K562 (cell line): ENCODE data around the gene LYSMD1. TPM values are rescaled to one million over a fixed set of nuclear protein-coding genes. Genes with fewer than 3 reads are reported as not detected.

Source experiments
- EP300 ChIP-seq: IDR thresholded peaks from 2 replicates; pipeline ENCODE4 v1.6.1; 2012; ENCODE audit warnings: low read length, improper control_type of control experiment
- HDAC6 ChIP-seq: IDR thresholded peaks from 2 replicates; pipeline ENCODE4 v1.6.1; 2012; ENCODE audit warnings: low read depth, mild to moderate bottlenecking, control low read depth, inconsistent platforms, low read length, moderate library complexity
- MBD1 ChIP-seq: fragments of 250-450 bp; sonication (Bioruptor Pico); IDR thresholded peaks from 2 replicates; pipeline ENCODE4 v1.8.0; 2022; ENCODE audit warnings: inconsistent platforms
- NKRF ChIP-seq: fragments of 450-650 bp; IDR thresholded peaks from 2 replicates; pipeline ENCODE4 v1.6.1; 2016; ENCODE audit warnings: borderline replicate concordance
- TBP ChIP-seq: optimal IDR thresholded peaks from 2 replicates; pipeline ENCODE3; 2011; ENCODE audit warnings: low read depth, low read length, improper control_type of control experiment
- ZBTB7A ChIP-seq: IDR thresholded peaks from 2 replicates; pipeline ENCODE4 v1.6.1; 2011; ENCODE audit warnings: low read depth, mild to moderate bottlenecking, low read length, moderate library complexity, borderline replicate concordance; ENCODE audit not compliant: control insufficient read depth
- polyA plus RNA-seq, 8 experiments: library from polyadenylated mRNA; depleted of rRNA in 4 of 8; stranded (reverse) in 5 of 8; unstranded in 3 of 8; fragments of >200 nt; fragmentation: Nextera tagmentation in 2 of 8; fragmentation: Illumina TruSeq in 1 of 8; extraction: Ambion mirVana in 2 of 8; extraction: Trizol in 1 of 8; gene quantifications; 2 replicates each; pipeline versions ENCODE4 v1.2.1 to v1.2.3, GENCODE V29; 2011 to 2014; ENCODE audit warnings: inconsistent platforms in 1 of 8, missing spikeins in 1 of 8
- total RNA-seq, 7 experiments: library from RNA; depleted of rRNA in 6 of 7; stranded (reverse); fragments of >200 nt in 6 of 7; fragmentation: Illumina TruSeq in 2 of 7; extraction: Trizol in 2 of 7; gene quantifications; 2 replicates each; pipeline versions ENCODE4 v1.2.1 to v1.2.3, GENCODE V29; 2011 to 2021; ENCODE audit warnings: low replicate concordance in 1 of 7
- TF ChIP-seq, protein P1 (sequence below): sonication (generic); formaldehyde crosslinking; IDR thresholded peaks from 2 replicates; pipeline ENCODE4 v1.9.0; 2022; ENCODE audit warnings: mild to moderate bottlenecking, missing genetic modification reagents
- TF ChIP-seq, protein P2 (sequence below), 2 experiments: fragments of 450-650 bp; IDR thresholded peaks; 2 replicates each; pipeline ENCODE4 v1.6.1; 2016; ENCODE audit warnings: mild to moderate bottlenecking in 2 of 2, borderline replicate concordance in 1 of 2, low read depth in 1 of 2, moderate library complexity in 1 of 2

LYSMD1 gene
- total and polyA plus RNA-seq, 9 of the 15 experiments (the other 6 are each of a cell fraction or from before 2014, with no cell fraction given), result 2.2 to 9.4 (median 6.0) TPM

- TF ChIP-seq TBP, result peak; percentile 91
- peak; percentile 32 for TF ChIP-seq EP300
- peak; percentile 97 for TF ChIP-seq ZBTB7A
- TF ChIP-seq HDAC6, result no peak
- TF ChIP-seq MBD1 (CRISPR knock-in tag), result no peak
- TF ChIP-seq, protein P1, sequence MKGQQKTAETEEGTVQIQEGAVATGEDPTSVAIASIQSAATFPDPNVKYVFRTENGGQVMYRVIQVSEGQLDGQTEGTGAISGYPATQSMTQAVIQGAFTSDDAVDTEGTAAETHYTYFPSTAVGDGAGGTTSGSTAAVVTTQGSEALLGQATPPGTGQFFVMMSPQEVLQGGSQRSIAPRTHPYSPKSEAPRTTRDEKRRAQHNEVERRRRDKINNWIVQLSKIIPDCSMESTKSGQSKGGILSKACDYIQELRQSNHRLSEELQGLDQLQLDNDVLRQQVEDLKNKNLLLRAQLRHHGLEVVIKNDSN (CRISPR knock-in tag), result no peak
- TF ChIP-seq, protein P2, sequence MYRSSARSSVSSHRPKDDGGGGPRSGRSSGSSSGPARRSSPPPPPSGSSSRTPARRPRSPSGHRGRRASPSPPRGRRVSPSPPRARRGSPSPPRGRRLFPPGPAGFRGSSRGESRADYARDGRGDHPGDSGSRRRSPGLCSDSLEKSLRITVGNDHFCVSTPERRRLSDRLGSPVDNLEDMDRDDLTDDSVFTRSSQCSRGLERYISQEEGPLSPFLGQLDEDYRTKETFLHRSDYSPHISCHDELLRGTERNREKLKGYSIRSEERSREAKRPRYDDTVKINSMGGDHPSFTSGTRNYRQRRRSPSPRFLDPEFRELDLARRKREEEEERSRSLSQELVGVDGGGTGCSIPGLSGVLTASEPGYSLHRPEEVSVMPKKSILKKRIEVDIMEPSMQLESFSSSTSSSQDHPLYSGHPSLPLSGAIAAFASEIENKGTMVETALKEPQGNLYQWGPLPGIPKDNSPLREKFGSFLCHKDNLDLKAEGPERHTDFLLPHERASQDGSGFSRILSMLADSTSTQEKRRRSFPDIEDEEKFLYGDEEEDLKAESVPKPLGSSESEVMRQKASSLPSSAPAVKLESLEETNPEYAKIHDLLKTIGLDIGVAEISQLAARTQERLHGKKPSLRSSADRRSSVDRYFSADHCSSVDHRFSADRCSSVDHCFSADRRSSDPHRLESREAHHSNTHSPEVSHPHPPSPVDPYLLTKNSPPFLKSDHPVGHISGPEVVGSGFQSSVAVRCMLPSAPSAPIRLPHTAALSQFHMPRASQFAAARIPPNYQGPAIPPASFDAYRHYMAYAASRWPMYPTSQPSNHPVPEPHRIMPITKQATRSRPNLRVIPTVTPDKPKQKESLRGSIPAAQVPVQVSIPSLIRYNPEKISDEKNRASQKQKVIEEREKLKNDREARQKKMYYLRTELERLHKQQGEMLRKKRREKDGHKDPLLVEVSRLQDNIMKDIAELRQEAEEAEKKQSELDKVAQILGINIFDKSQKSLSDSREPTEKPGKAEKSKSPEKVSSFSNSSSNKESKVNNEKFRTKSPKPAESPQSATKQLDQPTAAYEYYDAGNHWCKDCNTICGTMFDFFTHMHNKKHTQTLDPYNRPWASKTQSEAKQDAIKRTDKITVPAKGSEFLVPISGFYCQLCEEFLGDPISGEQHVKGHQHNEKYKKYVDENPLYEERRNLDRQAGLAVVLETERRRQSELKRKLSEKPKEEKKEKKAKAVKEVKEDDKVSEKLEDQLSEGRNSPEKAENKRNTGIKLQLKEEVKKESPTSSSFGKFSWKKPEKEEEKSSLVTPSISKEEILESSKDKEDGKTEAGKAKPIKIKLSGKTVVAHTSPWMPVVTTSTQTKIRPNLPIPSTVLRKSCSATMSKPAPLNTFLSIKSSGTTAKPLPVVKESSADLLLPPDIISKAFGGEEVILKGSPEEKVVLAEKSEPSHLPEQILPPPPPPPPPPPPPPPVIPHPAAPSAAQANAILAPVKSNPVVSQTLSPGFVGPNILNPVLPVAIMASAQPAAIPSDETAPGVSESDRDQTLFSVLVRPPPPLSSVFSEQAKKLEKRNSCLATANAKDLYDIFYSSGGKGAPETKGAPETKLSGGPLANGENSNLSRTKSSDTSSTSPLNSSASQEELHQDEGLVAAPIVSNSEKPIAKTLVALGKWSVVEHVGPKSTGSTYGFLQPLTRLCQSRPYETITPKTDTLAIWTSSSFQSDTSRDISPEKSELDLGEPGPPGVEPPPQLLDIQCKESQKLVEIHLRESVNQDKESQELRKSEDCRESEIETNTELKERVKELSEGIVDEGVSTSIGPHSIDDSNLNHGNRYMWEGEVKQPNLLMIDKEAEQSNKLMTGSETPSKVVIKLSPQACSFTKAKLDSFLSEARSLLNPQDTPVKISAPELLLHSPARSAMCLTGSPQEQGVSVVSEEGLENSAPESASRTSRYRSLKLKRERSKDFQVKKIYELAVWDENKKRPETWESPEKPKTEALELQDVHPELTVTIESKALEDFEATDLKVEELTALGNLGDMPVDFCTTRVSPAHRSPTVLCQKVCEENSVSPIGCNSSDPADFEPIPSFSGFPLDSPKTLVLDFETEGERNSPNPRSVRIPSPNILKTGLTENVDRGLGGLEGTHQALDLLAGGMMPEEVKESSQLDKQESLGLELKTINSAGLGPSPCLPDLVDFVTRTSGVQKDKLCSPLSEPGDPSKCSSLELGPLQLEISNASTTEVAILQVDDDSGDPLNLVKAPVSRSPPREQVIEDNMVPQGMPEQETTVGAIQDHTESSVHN (IDR thresholded peaks at IDR 0.05; ENCODE audit: borderline replicate concordance in 1 of 2, low read depth in 1 of 2), result no peak
- TF ChIP-seq NKRF, result peak; percentile 73; the same call in 1 of the 2 replicates
Measured at GRCh38 chr1:151189637-151190445, 24.1 kb upstream of the LYSMD1 start, which contains the start of gene VPS72 (continued).
